Suppressor macrophage treated with lipopolysaccharide for 1 hour (primary cell): ENCODE measurements around the gene PTPRA.
"Not testable (repeated sequence)": the region's sequence is repeated elsewhere in the genome, so short reads cannot be mapped to it uniquely, and the experiment has no call there.

Source experiments
- DNase-seq, 3 donors: peaks; one replicate each; pipeline ENCODE4 v3.0.0-alpha.2; 2020 to 2022

PTPRA gene, protein sequence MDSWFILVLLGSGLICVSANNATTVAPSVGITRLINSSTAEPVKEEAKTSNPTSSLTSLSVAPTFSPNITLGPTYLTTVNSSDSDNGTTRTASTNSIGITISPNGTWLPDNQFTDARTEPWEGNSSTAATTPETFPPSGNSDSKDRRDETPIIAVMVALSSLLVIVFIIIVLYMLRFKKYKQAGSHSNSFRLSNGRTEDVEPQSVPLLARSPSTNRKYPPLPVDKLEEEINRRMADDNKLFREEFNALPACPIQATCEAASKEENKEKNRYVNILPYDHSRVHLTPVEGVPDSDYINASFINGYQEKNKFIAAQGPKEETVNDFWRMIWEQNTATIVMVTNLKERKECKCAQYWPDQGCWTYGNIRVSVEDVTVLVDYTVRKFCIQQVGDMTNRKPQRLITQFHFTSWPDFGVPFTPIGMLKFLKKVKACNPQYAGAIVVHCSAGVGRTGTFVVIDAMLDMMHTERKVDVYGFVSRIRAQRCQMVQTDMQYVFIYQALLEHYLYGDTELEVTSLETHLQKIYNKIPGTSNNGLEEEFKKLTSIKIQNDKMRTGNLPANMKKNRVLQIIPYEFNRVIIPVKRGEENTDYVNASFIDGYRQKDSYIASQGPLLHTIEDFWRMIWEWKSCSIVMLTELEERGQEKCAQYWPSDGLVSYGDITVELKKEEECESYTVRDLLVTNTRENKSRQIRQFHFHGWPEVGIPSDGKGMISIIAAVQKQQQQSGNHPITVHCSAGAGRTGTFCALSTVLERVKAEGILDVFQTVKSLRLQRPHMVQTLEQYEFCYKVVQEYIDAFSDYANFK

DNA sequence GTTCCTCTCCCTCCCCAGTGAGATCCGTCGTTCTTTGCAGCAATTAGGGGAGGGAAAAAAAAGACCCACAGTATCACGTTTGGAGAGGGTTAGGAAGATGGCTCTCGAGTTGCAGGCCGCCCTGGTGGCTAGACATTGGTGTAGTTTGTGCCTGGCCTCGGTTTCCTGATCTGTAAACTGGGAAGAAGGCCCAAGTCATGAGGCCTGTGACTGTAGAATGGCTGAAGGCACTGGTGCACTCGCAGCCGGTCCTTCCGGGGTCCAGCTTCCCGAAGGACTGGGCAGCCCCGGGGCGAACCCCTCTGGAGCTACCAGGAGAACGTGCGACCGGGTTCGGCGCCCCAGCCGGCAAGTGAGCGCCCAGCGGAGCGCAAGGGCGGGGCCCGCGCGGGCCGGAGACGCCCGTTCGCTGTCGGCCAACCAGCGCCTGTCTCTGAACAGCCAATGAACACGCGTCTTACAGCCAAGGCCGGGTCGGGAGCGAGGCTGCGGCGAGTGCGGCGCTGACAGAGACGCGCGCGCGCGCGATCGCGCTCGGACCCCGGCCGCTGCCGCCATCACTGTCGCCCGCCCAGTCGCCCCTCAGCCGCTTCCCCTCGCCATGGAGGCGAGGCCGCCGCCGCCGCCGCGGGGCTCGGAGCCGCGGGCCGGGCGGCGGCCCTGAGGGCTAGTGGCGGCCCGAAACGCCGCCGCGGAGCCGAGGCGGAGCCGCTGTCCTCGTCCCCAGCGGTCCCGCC lies at the start of gene PTPRA:
Gene PTPRA (plus strand): TSS at position 472 of the 737 bp plus-strand sequence. CDS start 90,797 bp downstream, outside the sequence.
- peak; percentile 95 to 97 (median 97) for DNase-seq

DNA sequence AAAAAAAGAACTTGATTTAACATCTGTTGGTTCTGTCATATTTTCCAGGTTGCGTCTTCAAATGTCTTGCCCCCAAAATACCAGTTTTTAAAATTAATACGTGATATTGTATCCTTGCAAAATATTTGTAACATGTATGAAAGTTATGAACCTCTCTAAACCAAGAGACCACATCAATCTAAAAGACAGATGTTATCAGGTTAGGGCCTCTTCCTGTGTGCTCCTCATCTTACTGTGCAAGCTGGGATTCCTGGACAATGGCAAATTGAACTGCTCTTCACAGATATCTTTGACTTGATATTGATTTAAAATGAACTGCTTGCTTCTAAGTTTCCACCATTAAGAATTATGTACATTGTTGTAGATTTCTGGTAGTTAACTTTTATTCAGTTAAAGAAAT lies 47.5 kb upstream of the PTPRA start:
- no peak for DNase-seq

DNA sequence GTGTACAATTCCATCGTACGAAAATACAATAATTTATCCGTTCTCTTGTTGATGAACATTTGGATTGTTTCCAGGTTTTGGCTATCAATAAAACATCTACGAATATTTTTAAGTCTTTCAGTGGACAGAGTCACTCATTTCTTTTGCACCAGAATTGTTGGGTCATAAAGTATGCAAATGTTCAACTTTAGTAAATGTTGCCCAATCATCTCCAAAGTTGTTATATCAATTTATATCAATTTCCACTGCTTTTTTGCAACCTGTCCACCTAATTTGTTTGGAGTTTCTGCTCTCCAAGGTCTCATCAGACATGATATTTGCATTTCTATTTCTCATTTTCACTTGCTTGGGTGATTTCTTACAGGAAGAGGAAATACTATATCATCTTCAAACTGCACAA lies 46.6 kb upstream of the PTPRA start:
- no peak for DNase-seq

DNA sequence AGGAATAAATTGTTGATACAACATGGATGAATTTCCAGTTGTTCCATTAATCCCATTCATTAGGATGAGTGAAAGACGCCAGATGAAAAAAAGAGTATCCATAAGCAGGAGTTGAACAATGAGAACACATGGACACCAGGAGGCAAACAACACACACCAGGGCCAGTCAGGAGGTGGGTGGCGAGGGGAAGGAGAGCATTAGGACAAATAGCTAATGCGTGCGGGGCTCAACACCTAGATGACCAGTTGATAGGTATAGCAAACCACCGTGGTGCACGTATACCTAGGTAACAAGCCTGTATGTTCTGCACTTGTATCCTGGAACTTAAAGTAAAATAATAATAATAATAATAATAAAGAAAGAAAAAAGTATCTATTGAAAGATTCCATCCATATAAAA lies 43.9 kb upstream of the PTPRA start:
- no peak for DNase-seq

DNA sequence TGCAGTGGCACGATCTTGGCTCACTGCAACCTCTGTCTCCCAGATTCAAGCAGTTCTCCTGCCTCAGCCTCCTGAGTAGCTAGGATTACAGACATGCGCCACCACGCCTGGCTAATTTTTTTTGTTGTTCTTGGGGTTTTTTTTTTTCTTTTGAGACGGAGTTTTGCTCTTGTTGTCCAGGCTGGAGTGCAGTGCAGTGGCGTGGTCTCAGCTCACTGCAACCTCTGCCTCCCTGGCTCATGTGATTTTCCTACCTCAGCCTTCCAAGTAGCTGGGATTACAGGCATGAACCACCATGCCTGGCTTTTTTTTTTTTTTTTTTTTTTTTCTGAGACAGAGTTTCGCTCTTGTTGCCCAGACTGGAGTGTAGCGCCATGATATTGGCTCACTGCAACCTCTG lies 42.1 kb upstream of the PTPRA start:
- DNase-seq: not testable (repeated sequence)

DNA sequence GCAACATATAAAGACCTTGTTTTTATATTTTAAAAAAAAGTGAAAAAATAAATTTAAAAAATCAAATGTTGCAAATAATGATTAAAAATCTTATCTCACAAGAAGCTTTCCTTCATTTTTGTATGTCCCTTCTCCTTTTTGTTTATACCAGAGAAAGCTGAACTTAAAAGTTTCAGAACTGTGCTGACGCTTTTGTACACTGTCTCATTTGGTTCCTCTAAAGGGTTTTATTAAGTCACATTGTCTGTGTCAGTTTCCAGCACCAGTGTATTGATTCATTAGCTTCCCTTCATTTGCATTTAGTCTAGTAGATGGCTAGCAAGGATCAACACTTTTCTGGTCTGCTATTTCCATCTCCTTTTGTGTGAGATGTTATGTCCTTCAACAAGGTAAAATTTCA lies 39.5 kb upstream of the PTPRA start:
- DNase-seq: peak; percentile 47 to 78 (median 78)

DNA sequence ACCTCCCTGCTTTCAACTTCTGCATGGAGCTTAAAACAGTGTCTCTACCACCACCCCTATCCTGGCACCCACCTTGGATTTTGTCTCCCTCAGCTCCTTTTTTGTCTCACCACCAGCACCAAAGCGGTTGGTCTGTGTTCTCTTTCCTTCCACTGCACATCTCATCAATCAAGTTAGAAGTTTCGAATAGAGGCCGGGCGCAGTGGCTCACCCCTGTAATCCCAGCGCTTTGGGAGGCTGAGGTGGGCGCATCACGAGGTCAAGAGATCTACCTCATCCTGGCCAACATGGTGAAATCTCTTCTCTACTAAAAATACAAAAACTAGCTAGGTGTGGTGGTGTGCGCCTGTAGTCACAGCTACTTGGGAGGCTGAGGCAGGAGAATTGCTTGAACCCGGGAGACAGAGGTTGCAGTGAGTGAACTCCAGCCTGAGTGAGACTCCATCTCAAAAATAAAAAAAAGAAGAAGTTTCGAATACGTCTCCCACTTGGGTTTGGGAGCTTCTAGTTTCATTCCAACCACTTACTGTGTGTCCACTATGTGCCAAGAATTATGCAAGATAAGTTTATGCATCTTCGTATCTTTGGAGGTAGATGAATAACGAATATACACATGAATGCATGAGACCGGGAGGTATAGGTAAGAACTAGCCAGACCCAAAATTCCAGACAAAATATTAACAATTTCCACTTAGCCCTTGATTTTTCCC lies 38.7 kb upstream of the PTPRA start:
- DNase-seq: peak; percentile 24 to 34 (median 25)

DNA sequence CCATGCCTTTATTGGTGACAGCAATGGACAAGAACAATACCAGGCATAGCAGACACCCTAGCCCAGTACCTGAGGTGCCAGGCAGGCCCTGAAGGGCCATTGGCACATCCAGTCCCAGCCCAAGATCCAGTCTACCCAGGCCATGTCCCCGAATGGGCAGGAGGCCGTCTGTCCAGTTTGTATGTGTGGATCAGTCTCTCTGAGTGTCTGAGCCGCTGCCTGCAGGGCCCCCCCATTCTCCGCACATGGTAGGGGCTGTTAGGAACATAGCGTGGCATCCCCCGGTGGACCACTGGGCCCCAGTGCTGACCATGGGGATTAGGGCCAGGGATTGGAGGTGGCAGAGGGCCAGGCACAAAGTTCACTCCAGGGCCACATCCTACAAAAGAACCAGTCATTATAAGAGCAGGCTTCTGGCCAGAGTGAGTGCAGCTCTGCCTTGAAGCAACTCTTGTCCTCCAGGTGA lies 37.9 kb upstream of the PTPRA start:
- DNase-seq: no peak

DNA sequence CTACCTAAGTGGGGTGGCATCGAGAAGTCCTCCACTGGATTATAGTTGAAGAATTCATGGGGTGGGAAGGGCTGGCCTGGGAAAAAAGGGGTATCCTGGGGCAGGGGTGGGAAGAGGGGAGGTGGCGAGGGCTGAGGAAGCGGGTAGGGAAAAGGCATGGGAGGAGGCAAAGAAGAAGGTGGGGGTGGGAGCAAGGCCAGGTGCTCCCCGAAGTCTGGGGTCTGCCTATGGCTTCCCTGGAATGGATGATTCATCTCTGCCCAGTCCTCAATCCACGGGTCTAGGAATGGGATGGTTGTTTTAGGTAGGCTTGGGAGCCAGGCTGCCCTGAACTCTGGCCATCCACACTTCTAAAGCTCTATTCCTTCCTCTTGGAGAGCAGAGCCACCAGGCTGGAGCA lies 37.2 kb upstream of the PTPRA start:
- DNase-seq: no peak

DNA sequence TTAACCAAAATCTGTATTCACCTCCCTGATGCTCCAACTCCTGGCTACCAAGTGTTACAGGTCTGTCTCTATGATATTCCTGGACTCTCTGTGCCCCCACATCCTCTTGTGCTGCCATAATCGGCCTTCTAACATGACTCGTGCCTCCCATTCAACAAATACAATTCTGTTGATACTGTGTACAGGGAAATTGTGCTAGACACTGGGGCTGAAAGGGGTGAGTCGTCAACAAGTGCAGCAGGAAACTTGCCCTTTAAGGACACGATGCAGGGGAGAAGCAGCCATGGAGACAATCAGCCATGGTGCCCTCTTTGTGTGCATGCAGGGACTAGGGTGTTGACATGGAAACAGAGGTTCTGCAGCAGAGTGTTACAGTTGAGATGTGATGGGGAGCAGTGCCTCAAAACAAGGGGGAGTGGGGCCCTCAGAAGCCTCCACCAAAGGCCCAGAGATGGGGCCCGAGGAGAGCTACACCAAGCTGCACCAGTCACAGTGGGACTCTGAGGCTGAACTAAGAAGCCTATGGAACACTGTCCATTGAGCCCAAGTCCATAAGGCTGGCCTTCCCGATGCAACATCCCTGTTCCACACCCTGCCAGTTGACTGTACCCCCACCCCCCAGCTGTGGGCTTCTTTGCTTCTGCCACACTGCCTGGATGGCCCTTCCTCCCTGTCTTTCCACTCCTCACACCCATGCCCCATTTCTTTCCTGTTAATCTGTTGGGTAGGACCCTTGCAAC lies 35.9 kb upstream of the PTPRA start:
- no peak for DNase-seq

DNA sequence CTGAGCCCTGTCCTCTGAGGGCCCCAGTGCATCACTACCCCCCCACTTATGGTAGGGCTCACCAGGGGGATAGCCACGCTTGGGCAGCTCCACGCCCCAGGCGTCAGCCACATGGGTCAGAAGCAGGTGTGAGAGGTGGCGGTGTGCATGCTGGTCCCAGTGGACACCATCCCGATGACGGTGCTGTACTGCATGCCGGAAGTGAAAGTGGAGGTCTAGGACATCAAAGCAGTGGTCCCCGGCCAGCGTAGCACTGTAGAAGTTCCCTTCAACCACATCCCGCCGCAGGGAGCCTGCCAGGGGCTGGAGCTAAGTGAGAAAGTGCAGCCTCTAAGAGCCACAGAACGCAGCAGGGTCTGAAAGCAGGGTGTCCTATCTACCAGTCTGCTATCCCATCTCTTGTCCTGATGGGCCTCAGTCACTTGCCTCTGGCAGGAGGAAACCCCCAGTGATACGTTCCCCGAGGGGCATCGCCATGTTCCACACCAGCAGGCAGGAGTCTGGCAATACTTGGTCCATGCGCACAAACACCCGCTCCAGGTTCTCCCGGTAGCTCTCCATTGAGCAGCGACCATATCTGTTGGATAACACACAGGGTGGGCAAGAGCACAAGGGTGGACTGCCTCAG lies 35.0 kb upstream of the PTPRA start:
- DNase-seq: no peak

DNA sequence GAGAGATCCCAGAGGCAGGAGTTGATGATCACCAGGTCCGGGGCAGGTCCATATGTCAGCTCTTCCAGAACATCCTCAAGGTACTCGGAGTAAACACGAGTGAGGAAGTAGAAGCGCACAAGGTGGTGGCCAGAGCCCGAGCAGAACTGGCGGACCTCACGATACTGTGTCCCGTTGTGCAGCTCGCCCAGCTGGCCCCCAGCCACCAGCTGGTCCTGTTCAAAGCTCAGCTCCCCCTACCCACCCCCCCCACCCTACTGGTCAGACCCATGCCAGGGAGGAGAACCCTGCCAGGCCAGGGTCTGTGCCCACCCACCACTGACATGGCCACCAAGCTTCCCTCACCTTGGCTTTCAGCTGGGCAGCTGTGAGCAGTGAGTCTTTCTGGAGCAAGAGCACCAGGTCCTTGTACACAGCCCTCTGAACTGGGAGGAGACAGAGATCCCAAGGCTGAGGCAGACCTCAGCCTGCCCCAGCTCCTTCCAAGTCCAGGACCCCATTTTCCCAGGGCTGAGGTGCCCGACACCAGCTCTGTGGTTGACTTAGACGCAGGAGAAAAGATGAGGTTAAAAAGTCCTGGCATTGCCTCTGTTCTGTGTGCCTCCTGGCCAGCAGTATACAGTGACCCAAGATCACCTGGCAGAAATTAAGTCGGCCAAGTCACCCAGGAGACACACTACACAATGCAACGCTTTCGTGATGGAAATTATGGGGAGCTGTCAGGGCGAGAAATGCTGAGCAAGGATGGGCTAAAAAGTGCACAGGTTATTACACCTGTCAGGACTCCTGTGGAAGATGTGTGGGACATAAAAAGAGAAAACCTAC lies 34.2 kb upstream of the PTPRA start:
- DNase-seq: no peak

DNA sequence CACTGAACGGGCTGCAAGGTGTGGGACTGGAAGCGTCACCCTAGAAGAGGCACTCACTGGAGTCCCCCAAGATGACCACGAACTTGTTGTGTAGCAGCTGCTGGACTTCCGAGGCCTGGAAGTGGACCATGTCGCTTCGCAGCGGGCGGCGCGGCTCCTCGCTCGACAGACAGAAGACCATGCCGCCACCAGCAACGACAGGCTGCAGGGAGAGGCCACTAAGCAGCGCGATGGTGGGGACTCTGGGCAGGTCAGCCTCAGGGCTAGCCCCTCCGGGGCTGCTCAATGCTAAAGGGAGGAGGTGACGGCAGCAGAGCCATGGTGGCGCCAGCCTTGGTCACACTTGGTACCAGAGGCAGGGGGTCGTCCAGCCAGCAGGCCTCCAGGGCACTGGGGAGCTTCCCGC lies 33.5 kb upstream of the PTPRA start:
- no peak for DNase-seq

DNA sequence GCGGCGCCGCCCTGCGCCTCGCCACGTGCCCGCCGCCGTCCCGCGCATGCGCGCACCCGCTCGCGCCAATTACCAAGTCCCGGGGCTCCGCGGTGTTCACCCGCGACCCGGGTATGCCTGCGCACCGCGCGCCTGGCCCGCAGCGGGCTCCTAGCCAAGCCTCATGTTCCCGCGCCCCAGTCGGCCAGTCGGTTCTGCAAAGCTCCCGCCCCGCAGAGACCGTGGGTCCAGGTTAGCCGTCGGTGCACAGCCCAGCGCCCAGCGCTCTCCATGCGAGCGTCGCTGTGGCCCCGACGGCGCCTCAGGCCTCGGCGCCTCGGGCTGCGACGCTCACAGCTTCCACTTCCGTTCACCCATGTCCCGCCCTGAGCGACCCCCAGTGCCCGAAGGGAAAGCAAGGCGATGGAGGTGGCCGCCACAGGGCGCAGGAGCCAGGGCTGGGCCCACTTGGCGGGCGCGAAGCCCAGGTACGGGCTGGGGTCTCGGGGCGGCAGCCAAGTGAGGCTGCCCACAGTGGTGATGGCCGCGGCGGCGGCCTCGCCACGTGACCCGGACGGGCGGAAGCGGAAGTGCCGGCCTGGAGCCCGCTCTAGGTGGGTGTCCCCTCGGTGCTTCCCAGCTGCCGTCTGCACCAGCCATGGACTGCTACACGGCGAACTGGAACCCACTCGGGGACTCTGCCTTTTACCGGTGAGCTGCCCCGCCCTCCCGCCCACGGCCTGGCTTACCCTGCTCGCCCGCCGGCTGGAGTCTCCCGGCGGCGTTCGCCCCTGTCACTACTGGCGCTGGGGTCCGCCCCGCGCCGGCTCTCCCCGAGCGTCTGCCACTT lies 32.9 kb upstream of the PTPRA start, which contains the start of the genes PCED1A and VPS16:
Gene PCED1A (minus strand): TSS at position 518 of the 829 bp plus-strand sequence. CDS start 743 bp downstream, outside the sequence.
Gene VPS16 (plus strand): TSS at position 608 of the 829 bp plus-strand sequence. CDS start 30 bp downstream, at position 638.
- DNase-seq: peak; percentile 91 to 96 (median 94)

DNA sequence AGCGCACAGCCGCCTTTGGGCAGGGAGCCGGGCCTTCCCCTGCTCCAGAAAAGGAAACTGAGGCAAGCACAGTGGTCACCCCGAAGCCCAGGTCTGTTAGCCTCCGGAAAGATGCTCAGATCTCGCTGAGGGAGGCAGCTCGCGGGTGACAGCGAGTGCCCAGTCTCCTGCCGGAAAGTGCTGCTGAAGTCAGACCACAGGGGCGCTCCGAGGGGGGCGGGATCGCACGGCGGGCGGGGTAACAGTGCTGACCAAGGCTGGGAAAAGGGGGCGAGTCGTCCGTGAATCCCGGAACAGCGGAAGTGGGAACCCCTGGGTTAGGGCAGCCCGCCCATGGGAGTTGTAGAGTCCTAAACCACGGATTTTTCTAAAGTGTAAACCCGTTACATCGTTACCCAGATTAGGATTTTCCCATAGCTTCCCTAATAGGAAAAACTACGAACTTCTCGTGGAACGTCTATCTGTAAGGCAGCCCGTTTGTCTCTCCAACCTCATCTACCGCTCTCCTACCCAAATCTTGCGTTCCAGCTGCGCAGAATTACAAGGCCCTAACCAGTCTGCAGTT lies 32.2 kb upstream of the PTPRA start:
- peak; percentile 56 to 77 (median 71) for DNase-seq

DNA sequence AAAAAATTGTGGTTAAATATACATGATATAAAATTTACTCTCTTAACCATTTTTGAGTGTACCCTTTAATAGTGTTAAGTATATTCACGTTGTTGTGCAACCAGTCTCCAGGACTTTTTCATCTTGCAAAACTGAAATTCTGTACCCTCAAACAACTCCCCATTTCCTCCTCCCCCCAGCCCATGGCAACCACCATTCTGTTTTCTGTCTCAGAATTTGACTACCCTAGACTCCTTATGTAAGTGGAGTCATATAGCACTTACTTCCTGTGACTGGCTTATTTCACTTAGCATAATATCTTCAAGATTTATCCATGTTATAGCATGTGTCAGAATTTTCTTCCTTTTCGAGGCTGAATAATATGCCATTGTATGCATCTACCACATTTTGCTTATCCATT lies 27.7 kb upstream of the PTPRA start:
- peak in 1 of 3 donors; percentile 17 for DNase-seq

DNA sequence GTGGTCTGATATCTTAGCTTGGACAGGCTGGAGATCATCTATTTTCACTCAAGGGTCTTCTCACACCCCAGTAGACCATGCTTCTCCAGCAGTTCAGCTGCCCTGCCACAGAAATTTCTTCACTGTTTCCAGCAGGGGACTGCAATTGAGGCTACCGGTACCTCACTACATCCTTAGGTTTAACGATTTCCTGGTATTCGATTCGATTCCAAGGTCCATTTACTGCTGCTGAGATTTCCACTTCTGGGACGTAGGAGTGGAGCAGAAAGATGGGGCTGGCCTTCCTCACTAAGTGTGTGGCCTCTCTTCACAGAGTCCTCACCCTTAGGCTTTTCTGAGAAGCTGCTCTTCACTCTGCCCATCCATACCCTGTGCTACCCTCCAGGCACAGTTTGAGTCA lies 26.6 kb upstream of the PTPRA start:
- no peak for DNase-seq

DNA sequence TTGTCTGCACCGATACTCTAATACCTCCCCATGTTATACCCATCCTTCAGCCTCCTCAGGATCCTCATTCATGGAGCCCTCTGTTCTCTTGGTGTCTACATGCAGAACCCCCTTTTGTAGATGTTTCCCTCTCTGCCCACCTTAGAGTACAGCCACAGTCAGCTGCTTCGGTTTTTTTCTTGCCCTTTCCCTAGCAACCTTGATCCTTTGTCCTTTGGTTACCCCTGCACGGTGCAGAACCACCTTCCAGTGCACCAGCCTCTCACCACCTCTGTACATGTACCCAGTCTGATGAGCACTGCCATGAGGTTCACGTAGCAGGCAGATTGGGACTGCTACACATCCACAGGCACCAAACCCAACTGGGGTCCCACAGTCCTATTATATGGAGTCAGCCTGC lies 25.5 kb upstream of the PTPRA start:
- no peak for DNase-seq

DNA sequence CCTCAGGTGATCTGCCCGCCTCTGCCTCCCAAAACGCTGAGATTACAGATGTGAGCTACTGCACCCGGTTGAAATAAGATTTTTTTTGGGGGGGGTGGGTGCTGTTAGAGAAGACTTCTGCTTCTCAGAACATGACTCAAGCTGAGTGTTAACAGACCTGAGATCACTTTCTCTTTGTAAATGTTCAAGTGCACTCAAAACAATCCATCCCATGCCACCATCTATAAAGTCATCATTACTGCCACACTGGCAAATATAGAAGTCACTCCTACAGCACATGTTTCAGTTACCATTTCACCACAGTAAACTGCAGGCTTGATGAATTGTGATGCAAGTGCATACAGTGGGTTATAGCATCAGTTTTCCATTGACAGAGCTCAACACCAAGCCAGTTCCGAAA lies 23.8 kb upstream of the PTPRA start:
- DNase-seq: peak in 2 of 3 donors; percentile 23 to 34
